Activated naive CD8-positive, alpha-beta T cell treated with anti-CD3 and anti-CD28 coated beads, Interleukin-2, amount 10 ng/mL, durations not matched to agents 7 days and 5 days (primary cell): ENCODE results near the gene ZNF326. TPM values are rescaled to one million over a fixed set of nuclear protein-coding genes. Genes with fewer than 3 reads are reported as not detected.
A peak's percentile ranks its signal among the peaks of the same experiment; 100 is the strongest.

ENCODE experiments used
- ATAC-seq: fragments of 150-1000 bp; cut with Tn5 transposase; one replicate; pipeline ENCODE4 v1.10.0; 2021; ENCODE audit warnings: low read depth, moderate library complexity
- POLR2A ChIA-PET: fragments of 350-600 bp; sonication (Branson Sonifier 250); formaldehyde crosslinking; loops from one replicate; lab custom pipeline; 2021; ENCODE audit warnings: antibody characterized with exemption; lab: Charles Lee
- DNase-seq: peaks from one replicate; pipeline ENCODE4 v3.0.0; 2021
- H3K27ac Mint-ChIP-seq: one replicate; pipeline ENCODE4 v1.8.0; 2022; ENCODE audit warnings: mild to moderate bottlenecking, mixed read lengths
- H3K27me3 Mint-ChIP-seq: one replicate; pipeline ENCODE4 v1.8.0; 2022; ENCODE audit warnings: mild to moderate bottlenecking, moderate library complexity, mixed read lengths
- H3K36me3 Mint-ChIP-seq: one replicate; pipeline ENCODE4 v1.8.0; 2021; ENCODE audit warnings: mild to moderate bottlenecking, mixed read lengths
- H3K4me1 Mint-ChIP-seq: one replicate; pipeline ENCODE4 v1.8.0; 2021; ENCODE audit warnings: mixed read lengths
- H3K4me3 Mint-ChIP-seq: one replicate; pipeline ENCODE4 v1.8.0; 2022; ENCODE audit warnings: mild to moderate bottlenecking, moderate library complexity, mixed read lengths
- H3K9me3 Mint-ChIP-seq: one replicate; pipeline ENCODE4 v1.8.0; 2021; ENCODE audit warnings: mixed read lengths
- total RNA-seq, 2 experiments: library from RNA; stranded (reverse); gene quantifications; one replicate each; pipeline ENCODE4 v1.2.3, GENCODE V29; 2021

ZNF326 gene, protein sequence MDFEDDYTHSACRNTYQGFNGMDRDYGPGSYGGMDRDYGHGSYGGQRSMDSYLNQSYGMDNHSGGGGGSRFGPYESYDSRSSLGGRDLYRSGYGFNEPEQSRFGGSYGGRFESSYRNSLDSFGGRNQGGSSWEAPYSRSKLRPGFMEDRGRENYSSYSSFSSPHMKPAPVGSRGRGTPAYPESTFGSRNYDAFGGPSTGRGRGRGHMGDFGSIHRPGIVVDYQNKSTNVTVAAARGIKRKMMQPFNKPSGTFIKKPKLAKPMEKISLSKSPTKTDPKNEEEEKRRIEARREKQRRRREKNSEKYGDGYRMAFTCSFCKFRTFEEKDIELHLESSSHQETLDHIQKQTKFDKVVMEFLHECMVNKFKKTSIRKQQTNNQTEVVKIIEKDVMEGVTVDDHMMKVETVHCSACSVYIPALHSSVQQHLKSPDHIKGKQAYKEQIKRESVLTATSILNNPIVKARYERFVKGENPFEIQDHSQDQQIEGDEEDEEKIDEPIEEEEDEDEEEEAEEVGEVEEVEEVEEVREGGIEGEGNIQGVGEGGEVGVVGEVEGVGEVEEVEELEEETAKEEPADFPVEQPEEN
- total RNA-seq: 10 to 100 TPM; 18.1 to 18.2 TPM

DNA sequence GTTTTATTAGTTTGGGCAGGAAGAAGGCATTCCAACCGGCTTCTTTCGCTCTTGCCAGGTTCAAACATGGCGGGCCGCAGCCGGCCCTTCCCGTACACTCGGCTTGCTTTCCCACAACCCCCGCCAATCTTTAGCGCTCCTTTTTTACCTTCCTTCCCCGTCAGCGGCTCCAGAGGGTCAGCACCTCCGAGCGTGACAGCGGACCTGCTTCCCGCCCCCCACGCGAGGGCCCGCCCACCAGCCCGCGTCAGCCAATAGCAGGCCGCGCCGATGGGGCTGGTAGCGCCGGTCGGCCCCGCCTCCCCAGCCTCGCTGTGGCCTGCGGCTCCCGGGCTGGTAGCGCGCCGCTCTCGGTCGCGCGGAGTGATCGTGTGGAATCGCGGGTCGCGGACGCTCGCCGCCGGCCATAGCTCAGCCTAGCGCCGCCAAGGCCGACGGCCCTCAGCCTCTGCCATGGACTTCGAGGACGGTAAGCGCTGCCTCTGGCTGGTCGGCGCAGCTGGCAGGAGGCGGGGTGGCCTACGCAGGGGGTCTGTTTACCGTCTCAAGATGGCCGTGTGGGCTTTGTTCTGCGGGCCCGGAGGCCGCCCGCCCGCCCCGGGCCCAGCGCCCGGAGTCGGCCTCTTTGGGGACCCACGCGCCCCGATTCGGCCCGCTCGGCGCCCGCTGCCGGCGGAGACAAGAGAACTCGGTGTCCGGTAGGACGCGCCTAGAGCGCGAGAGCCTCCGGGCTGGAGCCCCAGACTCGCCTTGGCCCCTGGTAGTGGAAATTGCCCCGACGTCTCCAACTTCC is at the start of gene ZNF326:
TSS of gene ZNF326 (plus strand) at position 306 of the 793 bp plus-strand sequence. CDS start at position 454, 148 bp downstream.
- H3K9me3 Mint-ChIP-seq: no peaks in the 10 kb centered on the region
- H3K27me3 Mint-ChIP-seq: peaks cover 5% of the 10 kb centered on the region
- peak; percentile 95 for ATAC-seq
- peak within 1 kb of the TSS; percentile 96 for H3K27ac Mint-ChIP-seq
- DNase-seq: peak; percentile 98
- H3K36me3 Mint-ChIP-seq: peaks cover 11% of the 10 kb centered on the region
- H3K4me3 Mint-ChIP-seq: peak within 1 kb of the TSS; percentile 97
- POLR2A ChIA-PET: interaction anchor here (0.6 to 1.1 kb wide), 4 partner anchors 144 to 383 kb away, joined by 3 to 4 read pairs (median 3); partner anchors contain the start of gene LRRC8D
- H3K4me1 Mint-ChIP-seq: peaks cover 21% of the 10 kb centered on the region

DNA sequence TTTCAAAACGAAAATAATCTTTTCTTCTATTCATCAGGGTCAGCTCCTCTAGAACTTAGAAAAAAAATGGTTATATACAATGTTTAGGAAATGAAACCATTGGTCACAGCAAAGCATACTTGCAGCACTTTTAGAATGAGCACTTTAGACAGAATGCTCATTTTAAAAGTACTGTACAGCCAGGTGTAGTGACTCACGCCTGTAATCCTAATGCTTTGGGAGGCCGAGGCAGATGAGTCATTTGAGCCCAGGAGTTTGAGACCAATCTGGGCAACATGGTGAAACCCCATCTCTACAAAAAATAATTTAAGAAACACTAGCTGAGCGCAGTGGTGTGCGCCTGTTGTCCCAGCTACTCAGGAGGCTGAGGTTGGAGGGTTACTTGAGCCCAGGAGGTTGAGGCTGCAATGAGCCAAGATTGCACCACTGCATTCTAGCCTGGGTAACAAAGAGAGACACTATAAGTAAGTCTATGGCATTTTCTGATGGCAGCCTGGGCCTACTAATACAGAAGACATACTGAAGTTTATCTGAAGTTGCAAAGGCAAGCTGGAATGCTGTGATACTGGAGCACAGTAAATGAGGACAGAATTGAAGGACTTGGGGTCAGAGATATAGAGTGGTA is 48.9 kb upstream of the ZNF326 start:
- ATAC-seq (no peak), DNase-seq (no peak)
- Mint-ChIP-seq H3K4me3 (no peak overlapping the region), H3K27ac (no peak overlapping the region), H3K27me3 (no peaks in the 10 kb centered on the region), H3K36me3 (no peaks in the 10 kb centered on the region), H3K4me1 (no peaks in the 10 kb centered on the region), H3K9me3 (no peaks in the 10 kb centered on the region)
- POLR2A ChIA-PET: no interaction called here

DNA sequence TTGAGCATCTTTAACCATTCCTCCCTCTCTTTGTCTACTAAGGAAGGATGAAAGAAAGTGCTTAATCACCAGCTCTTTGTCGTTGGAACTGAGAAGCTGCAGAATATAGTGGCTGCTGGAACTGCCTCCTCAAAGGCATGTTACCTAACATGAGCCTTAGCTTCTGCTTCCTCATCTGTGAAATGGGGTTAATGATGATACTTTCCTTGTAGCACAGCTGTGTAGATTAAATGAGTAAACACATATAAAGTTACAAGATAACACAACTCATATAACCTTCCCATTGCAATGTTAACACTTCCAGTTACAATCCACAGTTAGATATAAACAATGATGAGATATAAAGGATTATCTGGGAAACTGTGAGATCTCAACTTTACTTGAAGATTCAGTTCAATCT is 48.4 kb upstream of the ZNF326 start:
- DNase-seq (no peak), ATAC-seq (no peak)
- POLR2A ChIA-PET: no interaction called here
- H3K4me3 Mint-ChIP-seq: no peak overlapping the region
- peaks cover 2% of the 10 kb centered on the region for H3K27me3 Mint-ChIP-seq
- no peaks in the 10 kb centered on the region for H3K4me1 Mint-ChIP-seq
- no peak overlapping the region for H3K27ac Mint-ChIP-seq
- H3K36me3 Mint-ChIP-seq: no peaks in the 10 kb centered on the region
- no peaks in the 10 kb centered on the region for H3K9me3 Mint-ChIP-seq

DNA sequence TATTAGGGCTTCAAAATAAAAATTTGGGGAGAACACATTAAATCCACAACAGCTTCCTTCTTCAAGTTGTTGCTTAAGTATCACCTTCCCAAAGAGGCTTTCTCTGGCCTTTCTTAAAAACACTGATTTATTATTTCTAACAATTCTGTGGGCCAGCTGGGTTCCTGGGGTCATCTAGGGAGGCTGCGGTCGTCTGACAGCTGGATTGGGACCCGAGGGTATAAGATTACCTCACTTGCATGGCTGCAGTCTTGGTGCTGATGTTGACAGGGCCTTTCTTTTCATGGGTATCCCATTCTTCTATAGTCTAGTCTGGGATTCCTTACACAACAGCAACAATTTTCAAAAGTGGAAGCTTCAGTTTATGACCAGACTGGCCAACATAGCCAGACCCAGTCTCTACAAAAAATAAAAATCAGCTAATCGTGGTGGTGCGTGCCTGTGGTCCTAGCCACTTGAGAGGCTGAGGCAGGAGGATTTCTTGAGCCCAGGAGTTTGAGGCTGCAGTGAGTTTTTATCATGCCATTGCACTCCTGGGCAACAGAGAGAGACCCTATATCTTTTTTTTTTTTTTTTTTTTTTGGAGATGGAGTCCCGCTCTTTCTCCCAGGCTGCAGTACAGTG is 46.1 kb upstream of the ZNF326 start:
- peaks cover 2% of the 10 kb centered on the region for H3K27me3 Mint-ChIP-seq
- H3K4me1 Mint-ChIP-seq: peaks cover 6% of the 10 kb centered on the region
- no peak overlapping the region for H3K4me3 Mint-ChIP-seq
- no peak for DNase-seq
- H3K36me3 Mint-ChIP-seq: no peaks in the 10 kb centered on the region
- H3K27ac Mint-ChIP-seq: no peak overlapping the region
- no peaks in the 10 kb centered on the region for H3K9me3 Mint-ChIP-seq
- POLR2A ChIA-PET: interaction anchor here (0.6 to 0.7 kb wide), 2 partner anchors 122 to 127 kb away, joined by 3 read pairs; no protein-coding TSS in a partner anchor
- no peak for ATAC-seq

DNA sequence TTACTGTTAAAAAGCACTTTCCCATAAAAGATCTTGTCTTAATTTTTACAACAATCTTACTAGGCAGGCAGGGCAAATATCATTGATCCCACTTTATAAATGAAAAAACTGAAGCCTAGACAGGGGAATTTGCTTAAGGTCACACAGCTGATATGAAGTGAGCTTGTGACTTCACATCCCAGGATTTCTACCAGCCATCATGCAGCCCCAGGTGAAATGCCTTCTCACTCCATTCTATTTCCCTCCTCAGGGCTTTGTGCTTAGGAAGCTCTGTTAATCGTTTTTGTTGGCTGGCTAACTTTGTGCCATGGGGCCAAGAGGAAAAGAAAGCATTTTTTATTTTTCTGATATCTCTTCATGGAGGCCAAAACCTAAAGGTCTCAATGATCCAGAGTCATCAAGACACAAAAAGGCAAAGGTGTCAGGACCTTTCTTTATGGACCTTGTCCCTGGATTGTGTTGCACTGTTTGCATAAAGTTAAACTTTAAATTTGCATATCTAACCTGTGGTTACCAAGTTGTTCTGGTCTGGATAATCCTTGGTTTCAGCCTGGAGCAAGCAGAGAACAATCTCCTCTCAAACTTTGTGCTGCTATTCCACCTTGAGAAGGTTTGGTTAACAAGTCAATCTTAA is 44.8 kb upstream of the ZNF326 start:
- POLR2A ChIA-PET: interaction anchor here (0.6 kb wide), 1 partner anchor 18 kb away, joined by 4 read pairs; no protein-coding TSS in a partner anchor
- no peaks in the 10 kb centered on the region for H3K9me3 Mint-ChIP-seq
- H3K4me3 Mint-ChIP-seq: no peak overlapping the region
- no peaks in the 10 kb centered on the region for H3K36me3 Mint-ChIP-seq
- ATAC-seq (no peak), DNase-seq (no peak)
- peaks cover 2% of the 10 kb centered on the region for H3K27me3 Mint-ChIP-seq
- H3K27ac Mint-ChIP-seq: no peak overlapping the region
- peaks cover 9% of the 10 kb centered on the region for H3K4me1 Mint-ChIP-seq

DNA sequence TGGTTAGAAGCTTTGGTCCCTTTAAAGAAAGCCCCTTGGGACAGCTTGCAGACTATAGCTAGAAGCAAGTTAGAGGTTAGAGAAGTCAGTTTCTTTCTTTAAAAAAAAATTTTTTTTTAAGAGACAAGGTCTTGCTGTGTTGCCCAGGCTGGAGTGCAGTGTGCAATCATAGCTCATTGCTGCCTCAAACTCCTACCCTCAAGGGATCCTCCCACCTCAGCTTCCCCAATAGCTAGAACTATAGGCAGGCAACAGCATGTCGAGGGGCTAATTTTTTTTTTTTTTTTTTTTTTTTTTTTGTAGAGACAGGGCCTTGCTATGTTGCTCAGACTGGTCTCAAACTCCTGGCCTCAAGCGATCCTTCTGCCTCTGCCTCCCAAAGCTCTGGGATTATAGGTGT is 44.2 kb upstream of the ZNF326 start:
- no peaks in the 10 kb centered on the region for H3K36me3 Mint-ChIP-seq
- DNase-seq: no peak
- no peaks in the 10 kb centered on the region for H3K9me3 Mint-ChIP-seq
- ATAC-seq: no peak
- POLR2A ChIA-PET: interaction anchor here (0.6 kb wide), 1 partner anchor 19 kb away, joined by 4 read pairs; no protein-coding TSS in a partner anchor
- no peak overlapping the region for H3K4me3 Mint-ChIP-seq
- H3K4me1 Mint-ChIP-seq: peaks cover 9% of the 10 kb centered on the region
- H3K27me3 Mint-ChIP-seq: peaks cover 2% of the 10 kb centered on the region
- no peak overlapping the region for H3K27ac Mint-ChIP-seq

DNA sequence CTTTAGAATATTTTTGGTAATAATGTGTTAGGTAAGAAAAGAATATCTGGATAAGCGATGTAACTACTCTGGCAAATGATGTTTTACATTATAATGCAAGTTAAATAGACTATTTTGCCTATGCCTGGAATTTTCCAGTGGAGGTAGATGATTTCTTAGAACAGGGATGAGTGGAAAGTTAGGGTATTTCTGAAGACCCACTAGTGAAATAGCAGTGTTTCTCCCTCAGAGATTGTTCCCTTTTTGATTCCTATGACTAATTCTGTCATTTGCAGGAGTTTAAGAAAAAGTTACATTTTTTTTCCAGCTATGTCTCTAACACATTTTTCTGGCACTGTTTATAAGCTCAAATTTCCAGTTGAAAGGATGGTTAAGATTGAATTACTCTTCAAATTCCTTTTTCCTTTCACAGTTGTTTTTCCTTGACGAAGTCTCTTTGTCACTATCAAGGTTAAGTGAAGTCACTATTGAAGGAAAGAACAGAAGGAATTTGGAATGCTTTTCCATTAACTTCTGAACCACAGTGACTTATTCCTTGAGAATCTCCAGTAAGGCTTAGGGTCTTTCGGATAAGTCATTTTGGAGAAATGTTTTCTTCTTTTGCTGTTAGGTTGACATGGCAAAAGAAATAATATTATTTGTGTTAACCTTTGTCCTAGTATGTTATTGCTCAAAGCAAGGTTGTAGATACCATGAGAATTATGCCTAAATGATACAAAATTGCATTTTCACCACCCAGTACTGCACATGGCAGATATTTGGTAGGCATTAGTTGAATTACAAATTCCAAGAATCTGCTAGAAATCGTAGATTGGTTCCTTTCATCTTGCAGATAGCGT is 42.9 kb upstream of the ZNF326 start:
- Mint-ChIP-seq H3K4me3 (no peak overlapping the region), H3K27ac (no peak overlapping the region), H3K4me1 (peaks cover 13% of the 10 kb centered on the region), H3K27me3 (peaks cover 2% of the 10 kb centered on the region), H3K9me3 (no peaks in the 10 kb centered on the region), H3K36me3 (no peaks in the 10 kb centered on the region)
- POLR2A ChIA-PET: no interaction called here
- DNase-seq: no peak
- ATAC-seq: no peak

DNA sequence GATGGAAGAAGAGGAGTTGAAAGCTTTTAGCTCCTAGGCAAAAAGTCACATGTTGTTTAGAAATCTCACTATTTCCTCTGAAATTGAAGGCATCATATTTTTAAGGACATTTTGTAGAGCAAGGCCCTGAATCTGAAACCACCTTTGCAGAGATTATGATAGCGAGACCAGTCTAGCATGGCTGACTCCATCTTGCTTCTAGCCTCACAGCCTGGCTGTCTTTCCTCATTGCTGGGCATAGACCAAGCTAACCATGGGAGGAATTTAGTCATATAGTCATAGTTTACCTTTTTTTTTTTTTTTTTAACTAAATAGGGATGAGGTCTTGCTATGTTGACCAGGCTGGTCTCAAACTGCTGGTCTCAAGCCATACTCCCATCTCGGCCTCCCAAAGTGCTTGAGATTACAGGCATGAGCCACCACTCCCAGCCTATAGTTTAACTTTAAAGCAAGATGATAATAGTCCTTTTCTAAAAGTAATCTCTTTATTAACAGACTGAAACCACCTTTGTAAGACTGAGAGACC is 42.2 kb upstream of the ZNF326 start:
- POLR2A ChIA-PET: no interaction called here
- H3K4me1 Mint-ChIP-seq: peaks cover 19% of the 10 kb centered on the region
- H3K36me3 Mint-ChIP-seq: no peaks in the 10 kb centered on the region
- H3K27me3 Mint-ChIP-seq: peaks cover 2% of the 10 kb centered on the region
- H3K4me3 Mint-ChIP-seq: no peak overlapping the region
- no peak overlapping the region for H3K27ac Mint-ChIP-seq
- no peak for ATAC-seq
- no peak for DNase-seq
- no peaks in the 10 kb centered on the region for H3K9me3 Mint-ChIP-seq

DNA sequence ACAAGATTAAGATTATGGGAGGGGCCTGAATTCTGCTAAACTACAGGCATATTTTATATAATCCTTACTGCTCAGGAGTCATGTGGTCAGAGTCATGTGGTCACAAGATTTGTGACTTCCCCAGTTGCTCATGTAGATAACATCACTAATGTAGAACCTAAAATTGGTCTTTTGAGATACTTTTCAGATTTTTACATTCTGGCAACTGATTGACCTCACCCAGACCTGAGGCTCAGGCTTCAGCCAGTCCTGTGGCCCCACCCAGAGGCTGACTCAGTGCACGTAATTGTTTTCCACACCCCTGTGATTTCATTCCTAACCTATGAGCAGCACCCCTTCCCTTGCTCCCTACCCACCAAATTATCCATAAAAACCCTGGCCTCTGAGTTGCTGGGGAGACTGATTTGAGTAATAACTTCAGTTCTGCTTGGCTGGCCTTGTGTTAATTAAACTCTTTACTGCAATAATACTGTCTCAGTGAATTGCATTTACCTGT is 41.7 kb upstream of the ZNF326 start:
- H3K36me3 Mint-ChIP-seq: peaks cover 2% of the 10 kb centered on the region
- POLR2A ChIA-PET: no interaction called here
- peaks cover 2% of the 10 kb centered on the region for H3K27me3 Mint-ChIP-seq
- peaks cover 21% of the 10 kb centered on the region for H3K4me1 Mint-ChIP-seq
- no peak overlapping the region for H3K27ac Mint-ChIP-seq
- DNase-seq (no peak), ATAC-seq (no peak)
- H3K9me3 Mint-ChIP-seq: no peaks in the 10 kb centered on the region
- no peak overlapping the region for H3K4me3 Mint-ChIP-seq

DNA sequence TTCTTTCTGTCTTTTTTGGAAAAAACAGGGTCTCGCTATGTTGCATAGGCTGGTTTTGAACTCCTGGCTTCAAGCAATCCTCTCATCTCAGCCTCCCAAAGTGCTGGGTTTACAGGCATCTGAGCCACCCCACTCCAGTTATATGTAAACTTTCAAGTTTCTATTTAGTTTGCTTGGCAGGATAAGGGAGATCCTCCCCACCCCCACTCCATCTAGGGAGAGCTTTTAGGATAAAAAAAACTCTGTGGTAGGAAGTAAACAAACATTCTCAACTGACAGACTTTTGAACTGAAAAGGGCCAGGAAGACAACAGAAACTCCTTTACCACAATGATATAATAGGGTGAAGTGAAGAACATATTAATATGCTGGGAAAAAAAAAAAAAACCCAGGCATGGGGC is 41.0 kb upstream of the ZNF326 start:
- POLR2A ChIA-PET: no interaction called here
- Mint-ChIP-seq H3K4me3 (no peak overlapping the region), H3K9me3 (no peaks in the 10 kb centered on the region), H3K36me3 (peaks cover 5% of the 10 kb centered on the region), H3K27ac (no peak overlapping the region), H3K27me3 (peaks cover 2% of the 10 kb centered on the region), H3K4me1 (peaks cover 22% of the 10 kb centered on the region)
- DNase-seq (no peak), ATAC-seq (no peak)

DNA sequence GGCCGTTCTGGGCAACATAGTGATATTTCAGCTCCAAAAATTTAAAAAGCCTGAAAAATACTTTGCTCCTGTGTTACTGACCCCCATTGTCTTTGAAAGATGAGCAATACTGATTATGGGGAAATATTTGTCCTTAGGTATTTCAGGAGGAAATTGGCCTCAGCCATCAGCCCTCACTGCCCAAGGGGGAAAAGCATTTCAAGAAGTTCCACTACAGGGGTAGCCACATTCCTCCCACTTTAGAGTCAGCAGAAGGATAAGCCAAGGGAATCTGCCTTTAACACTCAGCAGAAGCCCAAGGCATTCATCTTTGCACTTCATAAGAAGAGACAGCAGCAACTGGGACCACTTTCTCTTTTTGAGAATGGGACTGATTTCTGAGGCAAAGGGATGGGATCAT is 40.5 kb upstream of the ZNF326 start:
- POLR2A ChIA-PET: no interaction called here
- peaks cover 2% of the 10 kb centered on the region for H3K27me3 Mint-ChIP-seq
- peaks cover 6% of the 10 kb centered on the region for H3K36me3 Mint-ChIP-seq

More for the DNA sequence above, 40.5 kb upstream of the ZNF326 start:
- H3K4me3 Mint-ChIP-seq: no peak overlapping the region
- ATAC-seq (no peak), DNase-seq (no peak)
- H3K4me1 Mint-ChIP-seq: peaks cover 22% of the 10 kb centered on the region
- H3K9me3 Mint-ChIP-seq: peaks cover 1% of the 10 kb centered on the region
- no peak overlapping the region for H3K27ac Mint-ChIP-seq
